HEK293 (cell line): ENCODE data around the gene ADH4.

ENCODE experiments used
- ZNF302 ChIP-seq: fragments of 450-650 bp; formaldehyde crosslinking; IDR thresholded peaks from 2 replicates; pipeline ENCODE4 v1.5.1; 2016; ENCODE audit warnings: missing biosample characterization, missing genetic modification characterization, low read depth
- TF ChIP-seq, protein P1 (sequence below): fragments of 450-650 bp; formaldehyde crosslinking; conservative IDR thresholded peaks from 2 replicates; pipeline ENCODE4 v1.5.1; 2016; ENCODE audit warnings: low read depth, missing biosample characterization, missing genetic modification characterization

The ADH4 gene

DNA sequence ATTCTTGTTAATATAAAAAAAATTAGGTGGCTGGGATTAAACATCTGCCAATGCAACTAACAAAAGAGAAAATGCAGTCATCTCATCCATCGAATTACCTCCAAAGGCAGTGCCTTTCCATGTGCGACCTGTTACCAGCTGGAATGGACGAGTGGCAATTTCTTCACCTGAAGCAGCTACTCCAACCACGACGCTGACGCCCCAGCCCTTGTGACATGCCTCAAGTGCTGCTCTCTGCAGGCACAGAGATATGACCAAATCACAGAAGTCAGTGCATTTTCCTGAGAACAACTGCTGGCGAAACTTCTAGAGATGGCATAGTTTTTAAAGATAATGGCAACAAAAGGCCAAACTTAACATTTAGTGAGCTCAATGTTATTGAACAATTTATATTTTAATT lies 69.3 kb downstream of the ADH4 start (continued):
- TF ChIP-seq, protein P1, sequence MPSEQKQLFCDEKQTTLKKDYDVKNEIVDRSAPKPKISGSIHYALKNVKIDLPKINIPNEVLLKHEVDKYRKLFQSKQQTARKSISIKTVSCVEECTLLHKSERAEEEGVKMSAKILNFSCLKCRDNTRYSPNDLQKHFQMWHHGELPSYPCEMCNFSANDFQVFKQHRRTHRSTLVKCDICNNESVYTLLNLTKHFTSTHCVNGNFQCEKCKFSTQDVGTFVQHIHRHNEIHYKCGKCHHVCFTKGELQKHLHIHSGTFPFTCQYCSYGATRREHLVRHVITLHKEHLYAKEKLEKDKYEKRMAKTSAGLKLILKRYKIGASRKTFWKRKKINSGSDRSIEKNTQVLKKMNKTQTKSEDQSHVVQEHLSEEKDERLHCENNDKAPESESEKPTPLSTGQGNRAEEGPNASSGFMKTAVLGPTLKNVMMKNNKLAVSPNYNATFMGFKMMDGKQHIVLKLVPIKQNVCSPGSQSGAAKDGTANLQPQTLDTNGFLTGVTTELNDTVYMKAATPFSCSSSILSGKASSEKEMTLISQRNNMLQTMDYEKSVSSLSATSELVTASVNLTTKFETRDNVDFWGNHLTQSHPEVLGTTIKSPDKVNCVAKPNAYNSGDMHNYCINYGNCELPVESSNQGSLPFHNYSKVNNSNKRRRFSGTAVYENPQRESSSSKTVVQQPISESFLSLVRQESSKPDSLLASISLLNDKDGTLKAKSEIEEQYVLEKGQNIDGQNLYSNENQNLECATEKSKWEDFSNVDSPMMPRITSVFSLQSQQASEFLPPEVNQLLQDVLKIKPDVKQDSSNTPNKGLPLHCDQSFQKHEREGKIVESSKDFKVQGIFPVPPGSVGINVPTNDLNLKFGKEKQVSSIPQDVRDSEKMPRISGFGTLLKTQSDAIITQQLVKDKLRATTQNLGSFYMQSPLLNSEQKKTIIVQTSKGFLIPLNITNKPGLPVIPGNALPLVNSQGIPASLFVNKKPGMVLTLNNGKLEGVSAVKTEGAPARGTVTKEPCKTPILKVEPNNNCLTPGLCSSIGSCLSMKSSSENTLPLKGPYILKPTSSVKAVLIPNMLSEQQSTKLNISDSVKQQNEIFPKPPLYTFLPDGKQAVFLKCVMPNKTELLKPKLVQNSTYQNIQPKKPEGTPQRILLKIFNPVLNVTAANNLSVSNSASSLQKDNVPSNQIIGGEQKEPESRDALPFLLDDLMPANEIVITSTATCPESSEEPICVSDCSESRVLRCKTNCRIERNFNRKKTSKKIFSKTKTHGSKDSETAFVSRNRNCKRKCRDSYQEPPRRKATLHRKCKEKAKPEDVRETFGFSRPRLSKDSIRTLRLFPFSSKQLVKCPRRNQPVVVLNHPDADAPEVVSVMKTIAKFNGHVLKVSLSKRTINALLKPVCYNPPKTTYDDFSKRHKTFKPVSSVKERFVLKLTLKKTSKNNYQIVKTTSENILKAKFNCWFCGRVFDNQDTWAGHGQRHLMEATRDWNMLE (tag by site-specific recombination), result no peak
- no peak for TF ChIP-seq ZNF302
